HG02870 (cell line): ENCODE data around the gene FNDC4.

Experiments used
- ATAC-seq: cut with Tn5 transposase; IDR thresholded peaks from one replicate; pipeline ENCODE4 v1.9.1; 2021; ENCODE audit warnings: mild to moderate bottlenecking, moderate library complexity; ENCODE audit not compliant: unreplicated experiment

Gene FNDC4

DNA sequence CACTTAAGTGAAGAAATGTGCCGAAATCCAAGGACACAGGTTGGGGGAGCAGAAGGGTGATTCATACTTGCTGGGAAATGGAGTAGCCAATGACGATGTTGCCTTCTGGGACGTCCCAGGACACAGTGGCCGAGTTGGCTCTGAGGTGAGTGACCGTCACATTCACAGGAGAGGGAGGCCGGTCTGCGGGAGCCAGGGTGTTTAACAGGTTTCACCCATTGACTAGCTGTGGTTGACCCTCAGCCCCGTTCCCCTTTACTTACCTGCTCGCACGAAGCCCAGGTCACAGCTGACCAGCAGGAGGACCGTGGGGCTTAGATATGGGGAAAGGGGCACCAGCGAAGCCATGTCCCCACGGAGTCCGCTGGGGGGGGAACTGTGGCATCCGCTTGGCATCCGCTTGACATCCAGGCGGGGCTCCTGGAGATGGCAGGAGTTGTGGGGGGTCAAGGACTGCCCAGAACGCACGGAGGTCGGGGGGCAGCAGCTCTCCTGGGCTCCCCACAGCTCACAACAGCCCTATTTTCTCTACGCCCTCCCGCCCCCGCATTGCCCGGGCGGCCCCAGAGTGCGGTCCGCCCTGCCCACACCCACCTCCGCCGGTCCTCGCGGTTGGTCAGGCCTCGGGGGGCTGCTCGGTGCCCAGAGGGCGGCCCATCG, 586 bp downstream of the FNDC4 start:
- no peak for ATAC-seq

DNA sequence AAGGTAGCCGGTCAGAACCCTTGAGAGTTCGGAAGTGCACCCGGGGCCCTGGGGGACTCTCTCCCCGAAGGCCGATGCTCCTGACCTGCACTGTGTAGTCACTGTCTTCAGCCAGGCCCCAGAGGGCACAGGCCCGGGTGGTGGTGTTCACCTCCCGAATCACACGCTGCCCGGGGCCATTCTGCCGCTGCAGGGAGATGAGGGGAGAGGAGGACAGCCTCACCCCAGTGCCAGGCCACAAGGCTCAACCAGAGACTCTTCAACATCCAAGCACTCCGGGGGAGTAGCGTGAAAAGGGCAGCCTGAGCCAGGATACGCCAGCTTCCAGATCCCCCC, 1.1 kb downstream of the FNDC4 start:
- no peak for ATAC-seq

DNA sequence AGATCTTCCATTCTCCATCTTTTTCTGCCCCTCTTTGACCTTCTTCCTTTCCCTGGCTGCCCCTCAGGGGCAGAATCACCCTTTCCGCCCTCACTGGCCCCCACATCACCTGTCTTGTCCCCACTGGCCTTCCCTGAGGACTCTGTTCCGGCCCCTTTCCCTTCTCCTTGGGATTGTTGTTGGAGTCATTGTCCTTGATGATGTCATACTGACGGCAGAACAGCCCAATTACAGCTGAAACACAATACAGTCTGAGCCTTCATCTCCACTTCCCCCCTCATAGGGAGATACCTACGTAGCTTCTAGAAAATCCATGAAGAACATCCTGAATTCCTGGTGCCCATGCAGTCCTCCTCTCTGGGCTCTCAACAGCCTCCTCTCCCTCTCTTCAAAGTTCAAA, 2.4 kb downstream of the FNDC4 start:
- no peak for ATAC-seq

DNA sequence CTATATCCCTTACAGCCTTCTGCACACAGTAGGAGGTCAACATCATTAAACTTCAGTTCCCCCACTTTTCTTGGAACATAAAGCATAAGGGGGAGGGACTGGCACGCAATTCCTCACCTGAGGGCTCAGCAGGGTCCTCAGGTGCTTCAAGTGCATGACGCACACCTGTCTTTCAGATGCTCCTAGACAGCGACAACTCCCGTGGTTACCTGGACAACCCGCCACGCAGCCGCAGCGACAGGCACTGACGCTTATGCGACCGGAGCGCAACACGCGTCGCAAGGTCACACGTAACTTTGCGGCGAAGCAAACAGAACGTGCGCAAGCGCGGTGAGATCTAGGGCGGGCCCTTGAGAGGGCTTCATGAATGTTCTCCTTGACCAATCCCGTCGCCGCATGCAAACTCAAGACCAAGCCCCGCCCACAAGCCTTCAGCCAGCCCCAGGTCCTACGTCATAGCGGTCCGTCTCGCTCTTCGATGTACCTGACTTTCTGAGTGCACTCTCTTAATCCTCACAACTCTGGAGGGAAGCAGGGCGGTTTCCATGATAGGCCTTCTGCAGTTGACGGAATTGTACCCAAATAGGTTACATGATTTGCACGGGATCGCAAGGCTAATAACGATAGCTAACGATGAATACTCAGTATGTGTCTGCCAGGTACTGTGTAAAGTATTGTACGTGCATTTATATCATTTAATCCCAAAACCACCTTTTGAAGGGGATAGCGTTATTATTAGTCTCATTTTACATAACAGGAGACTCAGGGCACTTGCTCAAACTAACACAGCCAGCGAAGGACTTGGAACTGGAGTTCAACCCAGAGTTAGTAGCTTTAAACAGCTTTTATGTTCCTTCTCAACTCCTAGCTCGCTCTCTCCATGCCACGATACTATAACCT, 5.3 kb downstream of the FNDC4 start, which contains the start of gene IFT172:
Gene IFT172, minus strand, starts transcription at position 246 of the 900 bp plus-strand sequence. Its CDS starts 90 bp downstream, at position 156.
- peak; percentile 97 for ATAC-seq

DNA sequence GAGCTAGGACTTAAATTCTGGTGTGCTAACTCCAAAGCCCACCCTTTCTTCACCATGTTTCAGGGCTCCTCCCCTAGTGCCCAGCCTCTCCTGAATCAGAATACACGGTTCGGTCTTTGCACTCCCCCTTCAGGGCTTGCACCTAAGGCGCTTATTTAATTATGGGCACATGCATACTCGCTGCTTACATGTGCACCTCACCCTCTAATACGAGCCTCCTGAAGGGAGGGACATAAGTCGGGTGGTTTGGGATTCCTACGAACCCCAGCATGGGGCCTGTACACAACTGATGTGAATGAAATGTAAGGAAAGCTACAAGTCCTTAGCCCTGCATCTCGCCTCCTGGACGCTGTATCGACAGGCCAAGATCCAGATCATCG, 5.9 kb downstream of the FNDC4 start:
- no peak for ATAC-seq

- ATAC-seq: no peak
Observed at GRCh38 chr2:27485496-27485895, 9.5 kb downstream of the FNDC4 start.

DNA sequence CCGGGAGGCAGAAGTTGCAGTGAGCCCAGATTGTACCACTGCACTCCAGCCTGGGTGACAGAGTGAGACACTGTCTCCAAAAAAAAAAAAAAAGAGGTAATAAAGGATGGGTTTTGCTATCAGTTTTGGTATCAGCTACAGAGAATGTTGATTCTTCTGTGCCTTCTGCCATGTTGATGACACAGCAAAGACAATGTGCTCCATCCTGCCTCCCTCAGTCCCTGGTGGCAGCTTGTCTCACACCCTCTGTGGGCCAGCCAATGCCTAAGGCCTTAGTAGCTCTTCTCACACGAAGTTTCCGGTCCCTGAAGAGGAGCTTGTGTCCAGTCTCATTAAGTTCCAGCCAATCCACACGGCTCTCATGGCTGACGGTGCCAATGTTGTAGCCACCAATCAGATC, 23.0 kb downstream of the FNDC4 start:
- ATAC-seq: no peak

DNA sequence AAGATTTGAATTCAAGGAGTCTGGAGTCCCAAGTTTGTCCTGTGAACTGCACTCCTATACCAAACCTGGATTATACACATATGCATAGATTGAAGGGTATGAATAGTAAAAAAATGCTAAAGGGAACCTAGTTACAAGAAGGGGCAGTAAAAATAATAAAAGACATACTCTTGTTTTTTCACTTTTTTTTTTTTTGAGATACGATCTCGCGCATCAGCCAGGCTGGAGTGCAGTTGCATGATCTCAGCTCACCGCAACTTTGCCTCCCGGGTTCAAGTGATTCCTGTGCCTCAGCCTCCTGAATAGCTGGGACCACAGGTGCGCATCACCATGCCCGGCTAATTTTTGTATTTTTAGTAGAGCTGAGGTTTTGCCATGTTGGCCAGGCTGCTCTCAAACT, 30.6 kb downstream of the FNDC4 start:
- ATAC-seq: no peak

DNA sequence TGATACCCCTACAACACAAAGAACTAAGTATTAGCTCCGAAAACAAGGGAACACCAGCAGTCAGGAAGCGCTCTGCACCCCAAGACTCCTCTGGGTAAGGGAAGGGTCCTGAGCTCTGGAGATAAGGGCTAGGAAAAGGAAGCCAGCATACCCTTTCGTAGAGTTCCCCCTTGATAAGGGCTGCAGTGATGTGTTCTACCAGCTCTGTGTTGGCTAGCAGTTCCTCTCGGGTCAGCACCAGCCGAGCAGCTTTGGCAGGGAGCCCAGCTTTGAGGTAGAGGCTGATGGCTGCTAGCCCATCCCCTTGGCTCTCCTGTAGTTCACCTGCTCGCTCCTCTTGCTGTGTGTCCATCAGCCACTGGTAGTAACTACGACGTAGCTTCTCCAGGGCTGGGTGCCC, 33.9 kb downstream of the FNDC4 start:
- ATAC-seq: no peak

DNA sequence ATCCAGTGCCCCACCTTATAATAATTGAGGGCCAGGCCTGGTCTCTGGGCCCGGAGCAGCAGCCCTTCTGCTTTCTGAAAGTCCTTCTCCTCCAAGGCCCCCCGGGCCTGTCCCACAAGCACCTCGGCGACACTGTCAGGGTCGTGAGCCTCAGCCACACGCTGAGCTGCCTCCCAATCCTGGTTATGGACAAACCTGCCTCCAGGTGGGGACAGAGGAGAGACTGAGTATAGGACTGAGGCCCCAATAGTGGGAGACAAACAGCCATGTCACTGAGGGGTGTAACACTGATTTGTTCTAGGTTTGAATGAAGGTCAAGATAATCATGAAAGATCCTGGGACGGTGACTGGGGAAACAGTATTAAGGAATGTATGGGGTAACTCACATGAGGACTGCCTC, 41.0 kb downstream of the FNDC4 start:
- ATAC-seq: no peak

DNA sequence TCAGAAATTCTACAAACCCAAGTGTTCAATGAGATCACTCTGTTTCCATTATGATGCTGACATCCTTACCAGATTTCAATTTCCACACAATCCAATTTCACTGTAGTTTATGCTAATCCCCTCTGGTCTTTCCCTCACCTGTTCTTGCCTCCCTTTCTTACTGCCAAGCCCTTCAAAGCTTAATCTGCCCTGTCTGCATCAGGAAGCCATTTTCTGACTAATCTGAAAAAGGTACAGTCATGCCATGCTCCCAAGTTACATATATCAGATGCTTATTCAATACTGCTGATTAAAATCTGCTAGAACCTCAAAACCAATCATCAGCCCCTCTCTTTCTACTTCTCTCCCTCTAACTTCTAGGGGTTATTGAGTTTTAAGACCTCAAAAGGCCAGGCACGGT, 43.9 kb downstream of the FNDC4 start:
- ATAC-seq: no peak

DNA sequence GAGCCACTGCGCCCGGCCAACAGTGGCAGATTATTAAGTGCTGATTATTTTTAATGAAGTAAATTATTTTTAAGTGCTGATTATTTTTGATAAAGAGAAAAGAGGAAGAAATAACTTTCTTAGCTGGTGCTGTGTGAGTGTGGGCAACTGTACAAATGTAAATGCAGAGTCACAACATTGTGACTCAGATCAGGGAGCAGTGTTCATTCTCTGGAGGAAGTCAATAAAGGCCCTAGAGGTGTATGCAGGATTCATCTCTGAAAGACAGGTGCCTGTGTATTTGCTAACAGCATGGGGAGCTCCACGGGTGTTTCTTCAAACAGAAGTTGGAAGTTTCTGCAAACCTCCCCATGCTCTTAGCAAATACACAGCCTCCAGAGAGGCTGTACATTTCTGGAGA, 46.6 kb downstream of the FNDC4 start:
- ATAC-seq: no peak

DNA sequence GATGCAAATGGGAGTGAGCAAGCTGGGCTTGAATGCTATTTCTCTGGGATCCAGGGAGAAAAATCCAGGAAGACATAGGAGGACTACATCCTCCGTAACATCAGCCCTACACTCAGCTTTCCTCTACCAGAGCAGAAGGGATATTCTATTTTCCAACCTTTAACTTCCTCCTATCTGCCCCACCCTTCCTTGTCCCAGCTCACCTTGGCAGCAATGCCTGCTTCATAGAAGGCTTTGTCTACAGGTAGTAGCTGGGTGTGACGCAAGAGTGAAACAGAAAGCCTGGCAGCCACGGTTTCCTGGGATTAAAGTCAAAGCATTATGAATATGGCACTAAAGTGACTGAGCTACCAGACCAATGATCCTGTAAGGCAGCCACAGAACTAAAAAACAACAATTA, 48.9 kb downstream of the FNDC4 start:
- ATAC-seq: no peak

GRCh38 chr2:27445615-27446014, 49.4 kb downstream of the FNDC4 start:
- no peak for ATAC-seq

DNA sequence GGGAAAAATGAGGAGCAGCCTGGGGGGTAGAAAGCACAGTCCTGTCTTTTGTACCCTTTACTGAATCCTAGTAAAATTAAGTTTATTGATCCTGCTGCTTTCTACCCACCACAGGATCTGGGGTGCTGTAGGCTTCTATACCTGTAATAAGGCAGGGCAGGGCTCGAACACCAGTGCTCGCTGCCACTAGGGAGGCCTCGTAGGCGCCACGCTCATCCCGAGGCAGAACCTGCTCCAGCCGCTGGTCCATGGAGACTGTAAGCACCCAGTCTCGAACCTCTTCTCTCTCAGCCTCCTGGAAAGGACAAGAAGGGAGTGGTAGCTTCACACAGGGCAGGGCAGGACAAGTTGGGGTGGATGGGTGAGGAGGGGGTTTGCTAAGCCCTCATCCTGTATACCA, 49.8 kb downstream of the FNDC4 start:
- no peak for ATAC-seq

DNA sequence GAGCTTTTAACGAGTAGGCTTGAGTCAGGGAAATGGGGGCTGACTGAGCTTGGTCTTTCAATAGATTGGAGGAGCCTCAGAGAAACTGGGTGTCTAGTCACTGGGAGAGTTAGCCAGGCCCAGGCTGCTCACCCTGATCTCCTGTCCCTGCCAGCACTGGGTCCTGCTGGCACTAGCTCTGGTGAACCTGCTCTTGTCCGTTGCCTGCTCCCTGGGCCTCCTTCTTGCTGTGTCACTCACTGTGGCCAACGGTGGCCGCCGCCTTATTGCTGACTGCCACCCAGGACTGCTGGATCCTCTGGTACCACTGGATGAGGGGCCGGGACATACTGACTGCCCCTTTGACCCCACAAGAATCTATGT, 52.1 kb downstream of the FNDC4 start:
- no peak for ATAC-seq

- ATAC-seq: no peak
Observed at GRCh38 chr2:27441958-27442919, 52.8 kb downstream of the FNDC4 start, which contains the start of gene KRTCAP3. Gene KRTCAP3, plus strand, starts transcription at chr2:27442381. Its CDS starts 32 bp downstream, at chr2:27442413.
